Activated CD8-positive, alpha-beta memory T cell treated with anti-CD3 and anti-CD28 coated beads, Interleukin-2, amount 50 U/mL, for 48 hours (primary cell): ENCODE results near the gene RNASE13.
A peak's percentile ranks its signal among the peaks of the same experiment; 100 is the strongest.
"Not testable (repeated sequence)": the region's sequence is repeated elsewhere in the genome, so short reads cannot be mapped to it uniquely, and the experiment has no call there.

ENCODE experiments used
- DNase-seq: peaks from one replicate; pipeline ENCODE4 v3.0.0-alpha.2; 2020

Gene RNASE13

GRCh38 chr14:21019366-21019765, 15.2 kb downstream of the RNASE13 start:
- no peak for DNase-seq

- DNase-seq = no peak
Observed at GRCh38 chr14:21018781-21019180, 15.8 kb downstream of the RNASE13 start.

- no peak for DNase-seq
Observed at GRCh38 chr14:21018286-21018685, 16.3 kb downstream of the RNASE13 start.

- DNase-seq = no peak
Observed at GRCh38 chr14:21017528-21018245, 16.9 kb downstream of the RNASE13 start.

- DNase-seq = no peak
Observed at GRCh38 chr14:21016413-21017190, 18.0 kb downstream of the RNASE13 start.

- no peak for DNase-seq
Observed at GRCh38 chr14:21015312-21015711, 19.3 kb downstream of the RNASE13 start.

GRCh38 chr14:21014761-21015190, 19.8 kb downstream of the RNASE13 start:
- peak; percentile 90 for DNase-seq

GRCh38 chr14:21011136-21011535, 23.5 kb downstream of the RNASE13 start:
- no peak for DNase-seq

GRCh38 chr14:21009721-21010120, 24.9 kb downstream of the RNASE13 start:
- not testable (repeated sequence) for DNase-seq

GRCh38 chr14:21003788-21004346, 30.7 kb downstream of the RNASE13 start:
- DNase-seq = no peak

- DNase-seq = no peak
Observed at GRCh38 chr14:21001218-21001617, 33.4 kb downstream of the RNASE13 start.

- DNase-seq = no peak
Observed at GRCh38 chr14:20999591-20999990, 35.0 kb downstream of the RNASE13 start.

GRCh38 chr14:20998674-20999366, 35.8 kb downstream of the RNASE13 start, which contains the start of gene SLC39A2:
SLC39A2 (plus strand) TSS chr14:20999293; CDS start chr14:20999447, 154 bp downstream.
- no peak for DNase-seq

- no peak for DNase-seq
Observed at GRCh38 chr14:20998139-20998538, 36.5 kb downstream of the RNASE13 start.

GRCh38 chr14:20997564-20997963, 37.0 kb downstream of the RNASE13 start:
- no peak for DNase-seq

- no peak for DNase-seq
Observed at GRCh38 chr14:20997115-20997514, 37.5 kb downstream of the RNASE13 start.

- DNase-seq = no peak
Observed at GRCh38 chr14:20996521-20996920, 38.1 kb downstream of the RNASE13 start.

- peak; percentile 90 for DNase-seq
Observed at GRCh38 chr14:20989787-20990600, 44.6 kb downstream of the RNASE13 start, which contains the start of gene METTL17. METTL17 (plus strand) TSS chr14:20989980; CDS start chr14:20990003, 23 bp downstream.

GRCh38 chr14:20989471-20989786, 45.2 kb downstream of the RNASE13 start:
- DNase-seq = no peak

GRCh38 chr14:20988717-20989470, 45.7 kb downstream of the RNASE13 start:
- DNase-seq = no peak

GRCh38 chr14:20986811-20987210, 47.8 kb downstream of the RNASE13 start:
- DNase-seq = no peak

- DNase-seq = not testable (repeated sequence)
Observed at GRCh38 chr14:20985650-20986049, 49.0 kb downstream of the RNASE13 start.
